NCI-H2107 treated with DMSO at 0.1 percent for 48 hours (cell line): ENCODE results near the gene TTYH2.

Source experiments
- DNase-seq: peaks from one replicate; lab custom pipeline; 2025; ENCODE audit not compliant: unreplicated experiment; lab: John Stamatoyannopoulos, UW

TTYH2 gene

GRCh38 chr17:74192950-74193781, 20.2 kb upstream of the TTYH2 start:
- DNase-seq, result peak; percentile 68

- no peak for DNase-seq
Measured at GRCh38 chr17:74194682-74195081, 18.7 kb upstream of the TTYH2 start.

DNA sequence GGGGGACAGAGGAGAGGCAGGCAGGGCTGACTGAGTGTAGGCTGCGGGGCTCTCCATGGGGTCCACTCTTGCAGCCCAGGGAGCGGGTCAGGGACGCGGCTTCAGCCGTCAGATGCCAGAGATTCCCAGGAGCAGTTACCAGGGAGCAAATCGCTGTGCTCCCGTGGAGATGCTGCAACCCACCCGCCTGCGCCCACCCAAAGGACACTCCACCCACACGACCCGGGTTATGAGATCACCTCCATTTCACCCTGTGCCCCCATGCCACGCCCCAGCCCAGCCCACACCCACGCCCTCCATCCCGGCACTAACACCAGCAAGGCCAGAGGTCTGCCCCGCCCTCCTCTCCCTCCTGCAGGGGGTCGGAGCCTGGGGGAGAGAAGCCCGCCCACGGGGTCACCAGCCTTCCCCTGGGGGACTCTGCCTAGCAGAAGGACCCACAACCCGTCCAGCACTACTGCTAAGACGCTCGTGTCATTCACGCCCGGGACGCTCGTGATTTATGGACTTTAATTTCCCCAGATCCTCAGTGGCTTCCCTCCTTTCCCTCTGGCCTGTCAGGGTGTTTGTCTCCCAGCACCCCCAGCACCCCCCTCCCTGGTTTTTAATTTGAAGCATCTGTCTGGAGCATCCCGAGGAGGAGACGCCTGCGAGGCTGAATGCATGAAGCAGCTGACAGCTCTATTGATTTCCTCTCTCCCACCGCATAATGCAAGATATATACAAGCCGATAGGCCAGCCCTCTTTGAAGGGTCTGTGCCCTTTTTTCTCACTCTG, 16.6 kb upstream of the TTYH2 start:
- DNase-seq, result no peak

GRCh38 chr17:74197801-74198200, 15.6 kb upstream of the TTYH2 start:
- no peak for DNase-seq

DNA sequence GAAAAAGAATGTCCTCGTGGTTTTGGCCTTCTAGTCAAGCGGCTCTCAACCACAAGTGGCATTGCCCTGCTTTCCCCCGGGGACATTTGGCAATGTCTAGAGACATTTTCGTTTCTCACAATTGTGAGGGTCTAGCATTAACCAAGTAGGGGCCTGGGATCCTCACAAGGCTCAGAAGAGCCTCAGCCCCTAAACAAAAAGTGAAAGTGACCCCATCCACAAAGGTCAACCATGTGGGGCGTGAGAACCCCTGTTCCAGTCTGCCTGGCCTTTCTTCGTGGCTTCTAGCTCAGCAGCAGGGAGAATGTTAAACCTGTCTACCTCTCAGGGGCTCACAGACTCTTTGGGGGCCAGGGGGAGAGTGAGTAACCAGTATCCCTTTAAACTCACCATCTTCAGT, 14.7 kb upstream of the TTYH2 start:
- DNase-seq, result no peak

GRCh38 chr17:74199306-74200092, 13.9 kb upstream of the TTYH2 start:
- no peak for DNase-seq

DNA sequence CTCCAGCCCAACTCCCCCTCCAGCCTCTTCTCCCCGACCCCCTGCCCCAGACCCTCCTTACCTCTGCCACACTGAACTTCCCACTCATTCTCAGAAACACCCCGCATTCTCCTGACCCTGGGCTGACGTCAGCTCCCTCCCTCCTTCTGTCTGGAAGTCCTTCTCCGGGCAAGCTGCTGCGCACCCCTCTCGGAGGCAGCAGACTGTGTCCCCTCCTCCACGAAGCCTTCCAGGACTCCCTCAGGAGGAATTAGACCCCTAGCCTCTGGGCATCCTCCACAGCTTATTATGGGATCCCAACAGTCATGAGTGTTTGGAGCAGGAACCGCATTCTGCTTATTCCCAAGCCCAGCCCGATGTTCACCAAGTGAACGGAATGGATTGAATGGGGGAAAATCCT, 13.3 kb upstream of the TTYH2 start:
- no peak for DNase-seq

DNA sequence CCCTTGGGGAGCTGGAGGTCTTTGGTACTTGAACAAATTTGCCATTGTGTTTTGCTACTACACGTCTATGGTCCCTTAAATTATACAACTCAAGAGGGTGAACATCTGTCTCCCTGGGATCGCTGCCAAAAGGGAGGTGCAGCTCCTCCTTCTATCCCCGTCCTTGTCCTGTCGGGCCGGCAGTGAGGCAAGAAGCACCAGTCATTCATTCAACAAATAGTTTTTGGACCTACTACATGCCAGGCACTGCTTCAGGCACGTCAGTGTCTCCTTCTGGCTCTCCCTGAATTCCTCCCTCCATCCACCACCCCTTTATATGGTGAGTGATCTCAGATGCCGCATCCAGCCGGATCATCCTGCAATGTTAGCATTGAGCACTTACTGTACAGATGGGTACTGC, 12.1 kb upstream of the TTYH2 start:
- DNase-seq, result peak; percentile 71

DNA sequence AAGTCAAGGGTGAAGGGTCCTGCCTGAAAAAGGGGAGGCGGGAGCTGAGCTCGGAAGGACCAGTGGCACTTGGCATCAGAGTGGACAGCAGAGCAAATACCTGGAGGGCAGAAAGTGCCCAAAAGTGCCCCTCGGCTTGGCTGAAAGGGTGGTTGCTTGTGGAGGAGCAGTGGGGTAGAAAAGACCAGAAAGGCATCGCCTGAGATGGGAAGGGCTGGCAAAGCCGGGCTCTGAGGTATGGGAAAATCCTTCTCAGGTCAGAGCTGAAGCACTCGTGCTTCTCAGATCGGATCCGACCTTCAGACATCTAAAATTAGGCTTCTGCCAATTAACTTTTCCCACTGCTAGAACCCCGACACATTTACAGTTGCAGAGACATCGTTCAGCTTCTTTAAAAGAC, 11.4 kb upstream of the TTYH2 start:
- no peak for DNase-seq

- peak; percentile 40 for DNase-seq
Measured at GRCh38 chr17:74202938-74203337, 10.4 kb upstream of the TTYH2 start.

DNA sequence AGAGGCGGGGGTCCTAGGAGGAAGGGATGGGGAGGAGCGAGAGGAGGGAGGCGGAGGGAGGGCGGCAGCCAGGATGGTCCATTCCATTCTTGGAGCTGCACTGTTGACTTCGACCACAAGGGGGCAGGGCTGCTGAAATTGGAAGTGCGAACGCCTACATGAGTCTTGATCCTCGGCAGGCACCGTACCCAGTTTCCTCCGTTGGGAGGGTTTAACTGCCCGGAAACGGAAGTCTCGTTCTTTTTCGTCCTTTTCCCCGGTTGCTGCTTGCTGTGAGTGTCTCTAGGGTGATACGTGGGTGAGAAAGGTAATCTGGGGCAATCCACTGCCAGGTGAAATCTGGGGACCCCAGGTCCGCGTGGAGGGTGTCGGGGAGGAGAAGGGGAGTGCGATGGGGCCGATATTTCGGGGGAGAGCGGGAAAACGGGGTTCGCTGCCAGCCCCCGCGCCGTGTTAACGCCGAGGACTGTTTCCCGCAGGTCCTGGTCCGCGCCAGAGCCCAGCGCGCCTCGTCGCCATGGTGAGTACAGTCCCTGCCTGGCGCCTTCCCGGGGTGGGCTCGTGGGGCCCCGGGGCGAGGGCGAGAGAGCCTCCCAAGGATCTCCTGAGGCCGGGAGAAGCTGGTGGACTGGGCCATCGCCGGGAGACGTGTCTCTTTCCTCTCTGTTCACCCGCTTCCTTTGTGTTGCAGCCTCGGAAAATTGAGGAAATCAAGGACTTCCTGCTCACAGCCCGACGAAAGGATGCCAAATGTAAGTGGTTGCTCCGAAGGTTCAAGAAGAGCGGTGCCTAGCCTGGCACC, 9.7 kb upstream of the TTYH2 start, which contains the start of gene RPL38:
Gene RPL38, plus strand, starts transcription at position 240 of the 802 bp plus-strand sequence. Its CDS starts 278 bp downstream, at position 518.
- DNase-seq, result peak; percentile 93

- no peak for DNase-seq
Measured at GRCh38 chr17:74204474-74204873, 8.9 kb upstream of the TTYH2 start.

- no peak for DNase-seq
Measured at GRCh38 chr17:74205274-74205673, 8.1 kb upstream of the TTYH2 start.

DNA sequence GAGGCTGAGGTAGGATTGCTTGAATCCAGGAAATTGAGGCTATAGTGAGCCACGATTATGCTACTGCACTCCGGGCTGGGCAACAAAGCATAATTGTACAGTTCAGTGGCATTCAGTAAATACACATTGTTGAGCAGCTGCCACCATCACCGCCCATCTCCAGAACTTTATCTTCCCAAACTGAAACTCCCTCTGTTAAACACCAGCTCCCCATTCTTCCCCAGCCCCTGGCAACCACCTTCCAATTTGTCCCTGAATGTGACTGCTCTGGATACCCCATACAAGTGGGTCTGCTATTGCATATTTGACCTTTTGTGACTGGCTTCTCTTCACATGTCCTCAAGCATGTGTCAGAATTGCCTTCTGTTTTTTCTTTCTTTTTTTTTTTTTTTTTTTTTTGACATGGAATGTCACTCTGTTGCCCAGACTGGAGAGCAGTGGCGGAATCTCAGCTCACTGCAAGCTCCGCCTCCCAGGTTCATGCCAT, 7.0 kb upstream of the TTYH2 start:
- DNase-seq, result no peak

DNA sequence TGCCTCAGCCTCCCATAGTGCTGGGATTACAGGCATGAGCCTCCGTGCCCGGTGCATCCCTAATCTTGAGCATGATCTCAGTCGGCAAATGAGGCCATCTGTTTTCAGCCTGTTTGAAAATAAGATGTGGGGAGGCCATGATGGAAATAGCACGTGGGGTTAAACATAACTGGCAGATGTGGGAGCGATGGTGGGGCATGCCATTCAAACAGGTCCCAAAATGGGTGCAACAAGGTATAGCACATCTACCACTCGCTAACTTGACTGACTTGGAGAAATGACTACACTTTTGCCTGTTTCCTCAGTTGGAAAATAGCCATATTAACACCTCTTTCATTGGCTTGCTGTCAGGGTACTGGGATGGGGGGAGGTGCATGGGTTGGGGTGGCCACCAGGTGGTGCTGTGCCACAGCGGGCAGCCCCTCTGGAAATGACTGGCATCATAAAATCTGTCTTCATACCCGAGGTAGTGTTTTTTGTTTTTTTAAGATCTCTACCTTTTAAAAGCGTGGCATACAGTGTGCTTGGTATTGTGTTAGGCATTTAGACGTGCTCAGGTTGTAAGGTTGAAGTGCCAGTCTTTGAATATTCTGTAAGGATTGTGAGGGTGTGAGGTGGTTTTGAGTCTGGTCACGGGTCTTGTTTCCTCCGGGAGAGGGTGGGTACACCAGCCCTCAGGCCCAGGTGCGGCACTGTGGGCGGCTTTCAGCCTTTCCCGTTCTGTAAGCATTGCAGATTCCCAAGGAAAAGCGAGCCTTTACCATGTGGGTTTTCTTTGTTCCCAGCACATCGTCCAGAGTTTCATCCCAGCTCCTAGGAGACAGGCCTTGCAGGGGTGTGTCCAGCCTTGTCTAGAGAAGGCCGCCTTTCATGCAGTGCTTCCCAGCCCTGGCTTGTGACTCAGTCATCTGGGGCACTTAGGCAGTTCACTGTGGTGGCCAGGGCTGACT, 2.9 kb upstream of the TTYH2 start:
- peak; percentile 43 for DNase-seq

DNA sequence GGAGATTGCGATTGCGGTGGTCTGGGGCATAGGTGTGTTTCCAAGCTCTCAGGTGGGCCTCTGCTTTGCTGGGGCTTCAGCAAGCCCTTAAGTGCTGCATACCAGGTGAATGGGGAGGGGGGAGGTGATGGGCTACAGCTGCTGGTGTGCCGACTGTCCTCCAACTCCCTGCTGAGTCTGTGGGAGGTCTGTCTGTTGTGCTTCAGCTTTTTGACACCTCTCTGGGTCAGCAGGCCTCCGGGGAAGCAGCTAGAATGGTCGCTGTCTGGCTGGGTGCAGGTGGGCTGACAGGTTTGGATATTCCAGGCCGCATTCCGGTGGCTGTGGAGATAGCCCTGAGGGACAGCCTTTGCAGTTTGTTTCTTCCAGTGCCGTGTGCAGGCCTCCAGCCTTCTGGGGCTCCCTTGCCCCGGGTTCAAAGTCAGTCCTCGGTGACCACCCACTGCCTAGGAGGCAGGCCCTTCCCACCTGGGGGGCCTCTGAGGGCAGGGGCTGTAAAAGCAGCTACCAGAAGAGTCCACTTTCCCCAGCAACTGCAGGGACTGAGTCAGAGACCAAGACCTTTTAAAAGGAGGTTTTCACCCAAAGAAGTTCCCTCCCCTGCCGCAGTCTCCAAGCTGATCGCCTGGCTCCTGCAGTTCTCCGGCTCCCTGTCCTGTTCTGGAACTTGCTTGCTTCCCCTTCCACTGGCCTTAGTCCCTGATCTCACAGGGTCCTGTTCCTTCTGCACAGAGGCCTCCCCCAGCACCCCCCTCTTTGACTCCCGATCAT, 2.0 kb upstream of the TTYH2 start:
- DNase-seq, result no peak

DNA sequence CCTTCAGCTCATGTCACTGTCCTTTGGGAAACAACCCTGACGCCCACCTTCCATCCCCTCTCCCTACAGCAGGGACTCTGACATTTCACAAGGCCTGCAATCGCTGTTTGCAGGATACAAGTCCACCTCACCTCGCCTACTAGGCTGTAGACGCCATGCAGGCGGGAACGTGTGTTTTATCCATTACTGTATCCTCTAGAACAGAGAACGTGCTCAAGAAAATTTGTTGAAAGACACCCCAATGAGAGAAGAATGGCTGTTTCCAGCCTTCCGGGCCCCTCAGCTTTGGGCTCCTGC, 1.5 kb upstream of the TTYH2 start:
- DNase-seq, result no peak

GRCh38 chr17:74212209-74212912, 1.0 kb upstream of the TTYH2 start:
- no peak for DNase-seq
